Measurements from ENCODE around the gene PRSS50. TPM values are rescaled to one million over a fixed set of nuclear protein-coding genes. Genes with fewer than 3 reads are reported as not detected.

The PRSS50 gene
- total RNA-seq, 1 donor from 2014 or later: not detected

DNA sequence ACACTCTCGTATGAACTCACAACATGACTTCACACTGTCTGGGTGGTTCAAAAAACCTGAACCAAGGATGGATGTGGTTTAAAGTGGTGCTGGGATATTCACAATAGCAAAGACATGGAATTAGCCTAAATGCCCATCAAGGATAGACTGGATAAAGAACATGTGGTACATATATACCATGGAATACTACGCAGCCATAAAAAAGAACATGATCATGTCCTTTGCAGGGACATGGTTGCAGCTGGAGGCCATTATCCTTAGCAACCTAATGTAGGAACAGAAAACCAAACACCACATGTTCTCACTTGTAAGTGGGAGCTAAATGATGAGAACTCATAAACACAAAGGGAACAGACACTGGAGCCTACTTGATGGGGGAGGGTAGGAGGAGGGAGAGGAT is 3.3 kb upstream of the PRSS50 start:
- Histone ChIP-seq H3K27me3 (no peaks in the 10 kb centered on the region), H3K27ac (no peak overlapping the region), H3K36me3 (no peaks in the 10 kb centered on the region), H3K4me3 (no peak overlapping the region), H3K4me1 (no peaks in the 10 kb centered on the region), H3K9me3 (no peaks in the 10 kb centered on the region)
- TF ChIP-seq, protein P1, sequence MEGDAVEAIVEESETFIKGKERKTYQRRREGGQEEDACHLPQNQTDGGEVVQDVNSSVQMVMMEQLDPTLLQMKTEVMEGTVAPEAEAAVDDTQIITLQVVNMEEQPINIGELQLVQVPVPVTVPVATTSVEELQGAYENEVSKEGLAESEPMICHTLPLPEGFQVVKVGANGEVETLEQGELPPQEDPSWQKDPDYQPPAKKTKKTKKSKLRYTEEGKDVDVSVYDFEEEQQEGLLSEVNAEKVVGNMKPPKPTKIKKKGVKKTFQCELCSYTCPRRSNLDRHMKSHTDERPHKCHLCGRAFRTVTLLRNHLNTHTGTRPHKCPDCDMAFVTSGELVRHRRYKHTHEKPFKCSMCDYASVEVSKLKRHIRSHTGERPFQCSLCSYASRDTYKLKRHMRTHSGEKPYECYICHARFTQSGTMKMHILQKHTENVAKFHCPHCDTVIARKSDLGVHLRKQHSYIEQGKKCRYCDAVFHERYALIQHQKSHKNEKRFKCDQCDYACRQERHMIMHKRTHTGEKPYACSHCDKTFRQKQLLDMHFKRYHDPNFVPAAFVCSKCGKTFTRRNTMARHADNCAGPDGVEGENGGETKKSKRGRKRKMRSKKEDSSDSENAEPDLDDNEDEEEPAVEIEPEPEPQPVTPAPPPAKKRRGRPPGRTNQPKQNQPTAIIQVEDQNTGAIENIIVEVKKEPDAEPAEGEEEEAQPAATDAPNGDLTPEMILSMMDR (IDR thresholded peaks at IDR 0.05): no peak
- DNase-seq (ENCODE audit: low spot score in 2 of 2): no peak
- intact Hi-C loops (cut with DNase I): no loop called here

GRCh38 chr3:46719735-46720271 is 2.1 kb upstream of the PRSS50 start:
- intact Hi-C loops (cut with DNase I): no loop called here
- H3K4me1 ChIP-seq: no peaks in the 10 kb centered on the region
- H3K27ac ChIP-seq: no peak overlapping the region
- no peaks in the 10 kb centered on the region for H3K36me3 ChIP-seq
- H3K27me3 ChIP-seq: no peaks in the 10 kb centered on the region
- TF ChIP-seq, protein P1 (IDR thresholded peaks at IDR 0.05): no peak
- H3K4me3 ChIP-seq: no peak overlapping the region
- no peaks in the 10 kb centered on the region for H3K9me3 ChIP-seq
- peak in 1 of 2 donors; percentile 13 for DNase-seq (ENCODE audit: low spot score in 2 of 2)

- Histone ChIP-seq H3K4me1 (no peaks in the 10 kb centered on the region), H3K36me3 (no peaks in the 10 kb centered on the region), H3K4me3 (no peak overlapping the region), H3K27ac (no peak overlapping the region), H3K27me3 (no peaks in the 10 kb centered on the region), H3K9me3 (no peaks in the 10 kb centered on the region)
- TF ChIP-seq, protein P1 (IDR thresholded peaks at IDR 0.05): no peak
- intact Hi-C loops (cut with DNase I): no loop called here
- DNase-seq (ENCODE audit: low spot score in 2 of 2): peak in 1 of 2 donors; percentile 40
Measured at GRCh38 chr3:46719044-46719565, 1.4 kb upstream of the PRSS50 start.

DNA sequence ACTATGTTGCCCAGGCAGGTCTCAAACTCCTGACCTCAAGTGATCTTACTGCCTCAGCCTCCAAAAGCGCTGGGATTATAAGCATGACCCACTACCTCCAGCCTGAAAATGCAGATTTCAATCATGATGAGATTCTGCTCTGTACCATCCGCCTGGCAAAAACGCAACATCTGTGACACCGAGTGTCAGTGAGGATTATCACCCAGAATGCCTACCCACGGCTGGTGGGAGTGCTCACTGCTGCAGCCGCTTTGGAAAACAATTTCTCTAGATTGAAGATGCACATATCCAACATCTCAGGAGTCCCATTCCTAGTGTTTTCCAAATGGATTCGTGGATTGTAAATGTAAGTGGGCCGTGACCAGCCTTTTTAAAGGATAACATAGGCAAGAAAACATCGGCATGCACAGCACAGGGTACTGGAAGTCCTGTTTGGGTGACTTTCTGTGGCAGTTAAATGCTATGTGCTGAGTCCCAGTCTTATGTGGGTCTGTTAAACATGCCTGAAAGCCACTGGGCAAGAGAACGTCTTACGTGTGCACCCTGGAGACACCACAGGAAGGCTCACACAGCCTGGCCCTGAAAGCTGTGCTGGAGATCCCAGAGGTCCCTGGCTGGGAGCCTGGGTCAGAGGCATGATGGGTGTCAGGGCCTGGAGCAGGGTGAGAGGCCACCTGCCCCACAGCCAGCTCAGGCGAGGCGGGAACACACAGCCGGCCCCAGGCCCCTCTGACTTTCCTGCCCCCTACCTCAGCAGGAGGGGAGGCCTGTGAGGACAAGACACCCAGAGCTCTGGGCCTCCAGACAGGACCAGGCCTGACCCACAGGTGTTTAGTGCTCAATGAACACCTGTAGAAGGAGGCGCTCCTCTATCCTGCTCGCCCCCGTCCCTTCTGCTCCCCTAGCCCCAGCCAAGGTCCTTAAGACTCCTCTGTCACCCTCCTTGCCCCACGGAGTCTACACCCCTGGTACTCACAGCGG is 918 bp downstream of the PRSS50 start:
- no peaks in the 10 kb centered on the region for H3K4me1 ChIP-seq
- no peak overlapping the region for H3K4me3 ChIP-seq
- DNase-seq (ENCODE audit: low spot score in 2 of 2): no peak
- no peaks in the 10 kb centered on the region for H3K36me3 ChIP-seq
- TF ChIP-seq, protein P1 (IDR thresholded peaks at IDR 0.05): no peak
- H3K27me3 ChIP-seq: no peaks in the 10 kb centered on the region
- no peak overlapping the region for H3K27ac ChIP-seq
- H3K9me3 ChIP-seq: no peaks in the 10 kb centered on the region
- intact Hi-C loops (cut with DNase I): no loop called here

GRCh38 chr3:46715507-46716175 is 2.0 kb downstream of the PRSS50 start:
- H3K9me3 ChIP-seq: no peaks in the 10 kb centered on the region
- no peak overlapping the region for H3K27ac ChIP-seq
- H3K36me3 ChIP-seq: no peaks in the 10 kb centered on the region
- no peaks in the 10 kb centered on the region for H3K4me1 ChIP-seq
- intact Hi-C loops (cut with DNase I): no loop called here
- DNase-seq (ENCODE audit: low spot score in 2 of 2): no peak
- no peaks in the 10 kb centered on the region for H3K27me3 ChIP-seq
- no peak overlapping the region for H3K4me3 ChIP-seq
- TF ChIP-seq, protein P1 (IDR thresholded peaks at IDR 0.05): no peak
